GM19043 (cell line): Measurements from ENCODE around the gene NOTCH1.

Experiments
- ATAC-seq: cut with Tn5 transposase; IDR thresholded peaks from one replicate; pipeline ENCODE4 v1.9.1; 2021; ENCODE audit warnings: low read depth; ENCODE audit not compliant: unreplicated experiment

The NOTCH1 gene

GRCh38 chr9:136545965-136546696 is at the start of gene NOTCH1:
TSS of gene NOTCH1 (minus strand) at chr9:136546048. CDS start at chr9:136545786, 262 bp downstream.
- peak; percentile 63 for ATAC-seq

- ATAC-seq, result no peak
Measured at GRCh38 chr9:136594492-136594891, 48.6 kb upstream of the NOTCH1 start.

GRCh38 chr9:136593581-136593980 is 47.7 kb upstream of the NOTCH1 start:
- ATAC-seq, result no peak

GRCh38 chr9:136592666-136593065 is 46.8 kb upstream of the NOTCH1 start:
- no peak for ATAC-seq

GRCh38 chr9:136590821-136591752 is 45.2 kb upstream of the NOTCH1 start:
- no peak for ATAC-seq

- no peak for ATAC-seq
Measured at GRCh38 chr9:136589766-136590763, 44.2 kb upstream of the NOTCH1 start.

GRCh38 chr9:136588663-136589464 is 43.0 kb upstream of the NOTCH1 start:
- ATAC-seq, result no peak

GRCh38 chr9:136587944-136588662 is 42.3 kb upstream of the NOTCH1 start:
- ATAC-seq, result no peak

GRCh38 chr9:136587145-136587943 is 41.5 kb upstream of the NOTCH1 start:
- no peak for ATAC-seq

GRCh38 chr9:136586391-136586953 is 40.6 kb upstream of the NOTCH1 start:
- no peak for ATAC-seq

- ATAC-seq, result no peak
Measured at GRCh38 chr9:136585531-136586120, 39.8 kb upstream of the NOTCH1 start.

- ATAC-seq, result no peak
Measured at GRCh38 chr9:136584934-136585333, 39.1 kb upstream of the NOTCH1 start.

- no peak for ATAC-seq
Measured at GRCh38 chr9:136584401-136584932, 38.6 kb upstream of the NOTCH1 start.

- ATAC-seq, result no peak
Measured at GRCh38 chr9:136582977-136583735, 37.3 kb upstream of the NOTCH1 start.

GRCh38 chr9:136581614-136582447 is 36.0 kb upstream of the NOTCH1 start:
- no peak for ATAC-seq
